ENCODE results near the gene NRBP1. TPM values are rescaled to one million over a fixed set of nuclear protein-coding genes. Genes with fewer than 3 reads are reported as not detected.

NRBP1 gene
- total RNA-seq, 2 experiments from 2014 or later = 27.9 to 46.0 TPM

GRCh38 chr2:27489118-27489497 is 60.7 kb downstream of the NRBP1 start:
- TF ChIP-seq CTCF (conservative IDR thresholded peaks at IDR 0.05; ENCODE audit: low read length) = peak; percentile 45
- TF ChIP-seq EZH2phosphoT487 (IDR thresholded peaks at IDR 0.05; ENCODE audit: borderline replicate concordance, low read depth, low read length) = no peak
- DNase-seq (ENCODE audit: low spot score) = peak; percentile 50
- peak overlapping the region; percentile 72 for H3K4me3 ChIP-seq (ENCODE audit: low read depth, low read length, poor library complexity, severe bottlenecking)
- H3K9me2 ChIP-seq (ENCODE audit: insufficient read depth, low read length) = no peaks in the 10 kb centered on the region
- H3K36me3 ChIP-seq (ENCODE audit: insufficient read depth, low read length) = no peaks in the 10 kb centered on the region
- H4K20me1 ChIP-seq (ENCODE audit: insufficient read depth, low read length) = no peaks in the 10 kb centered on the region
- POLR2A ChIA-PET = interaction anchor here (0.7 to 1.2 kb wide), 2 partner anchors 9 to 32 kb away, joined by 3 read pairs; no protein-coding TSS in a partner anchor
- H3K9me3 ChIP-seq (ENCODE audit: low read length) = no peaks in the 10 kb centered on the region
- H3K27ac ChIP-seq (ENCODE audit: low read depth, low read length, poor library complexity, severe bottlenecking) = no peak overlapping the region
- no TSS peak for BruUV-seq (replicated peaks)
- peak overlapping the region; percentile 70 for H2AFZ ChIP-seq (ENCODE audit: low read length)
- intact Hi-C loops (cut with micrococcal nuclease; ENCODE audit: unreplicated experiment) = no loop called here
- CTCF ChIA-PET (ENCODE audit: unreplicated experiment) = no interaction called here
- H3K79me2 ChIP-seq (ENCODE audit: insufficient read depth, low read depth, low read length) = no peaks in the 10 kb centered on the region
- peak overlapping the region; percentile 81 for H3K4me2 ChIP-seq (ENCODE audit: low read length)
- peaks cover 20% of the 10 kb centered on the region for H3K4me1 ChIP-seq (ENCODE audit: insufficient read depth, low read length, poor library complexity, severe bottlenecking)

GRCh38 chr2:27489498-27490397 is 61.3 kb downstream of the NRBP1 start, which contains the start of gene IFT172:
Gene IFT172 (minus strand): TSS chr2:27489743. CDS start chr2:27489653, 90 bp downstream.
- no TSS peak for BruUV-seq (replicated peaks)
- DNase-seq (ENCODE audit: low spot score) = peak; percentile 100
- intact Hi-C loops (cut with micrococcal nuclease; ENCODE audit: unreplicated experiment) = no loop called here
- Histone ChIP-seq H2AFZ (ENCODE audit: low read length) (peak within 1 kb of the TSS; percentile 96), H3K4me3 (ENCODE audit: low read depth, low read length, poor library complexity, severe bottlenecking) (peak within 1 kb of the TSS; percentile 72), H3K9me2 (ENCODE audit: insufficient read depth, low read length) (no peaks in the 10 kb centered on the region), H3K4me1 (ENCODE audit: insufficient read depth, low read length, poor library complexity, severe bottlenecking) (peaks cover 20% of the 10 kb centered on the region), H3K79me2 (ENCODE audit: insufficient read depth, low read depth, low read length) (no peaks in the 10 kb centered on the region), H3K9me3 (ENCODE audit: low read length) (no peaks in the 10 kb centered on the region), H3K36me3 (ENCODE audit: insufficient read depth, low read length) (no peaks in the 10 kb centered on the region), H3K27ac (ENCODE audit: low read depth, low read length, poor library complexity, severe bottlenecking) (no peak within 1 kb of the TSS), H3K4me2 (ENCODE audit: low read length) (peak within 1 kb of the TSS; percentile 81), H4K20me1 (ENCODE audit: insufficient read depth, low read length) (no peaks in the 10 kb centered on the region)
- no peak for TF ChIP-seq EZH2phosphoT487 (IDR thresholded peaks at IDR 0.05; ENCODE audit: borderline replicate concordance, low read depth, low read length)
- TF ChIP-seq CTCF (conservative IDR thresholded peaks at IDR 0.05; ENCODE audit: low read length) = no peak
- ChIA-PET POLR2A (interaction anchor here (1.2 kb wide), 1 partner anchor 10 kb away, joined by 3 read pairs; no protein-coding TSS in a partner anchor), CTCF (ENCODE audit: unreplicated experiment) (no interaction called here)

Small RNA genes within 50 kb of the gene (small RNA-seq; reads per million reads assigned to genes)
- not detected for gene RNU6-986P

Other genes with a start within 250 kb of the NRBP1 start
- gene ATRAID, start 216.6 kb upstream of the NRBP1 start, total RNA-seq (2014; rRNA removed; shearing (Covaris generic)) = 75.4 and 93.3 TPM in 2 replicates
- gene ATRAID, start 216.6 kb upstream of the NRBP1 start, total RNA-seq (2022) = 92.7 and 92.8 TPM in 2 replicates
- 50.1 and 55.5 TPM in 2 replicates for gene SLC5A6, start 216.4 kb upstream of the NRBP1 start, total RNA-seq (2014; rRNA removed; shearing (Covaris generic))
- gene SLC5A6, start 216.4 kb upstream of the NRBP1 start, total RNA-seq (2022) = 47.9 and 60.1 TPM in 2 replicates
- gene CAD, start 211.3 kb upstream of the NRBP1 start, total RNA-seq (2014; rRNA removed; shearing (Covaris generic)) = 118 and 132 TPM in 2 replicates
- 166 and 173 TPM in 2 replicates for gene CAD, start 211.3 kb upstream of the NRBP1 start, total RNA-seq (2022)
- gene SLC30A3, start 165.6 kb upstream of the NRBP1 start, total RNA-seq (2014; rRNA removed; shearing (Covaris generic)) = 14.0 and 23.3 TPM in 2 replicates
- gene SLC30A3, start 165.6 kb upstream of the NRBP1 start, total RNA-seq (2022) = 61.0 and 71.6 TPM in 2 replicates
- gene DNAJC5G, start 153.2 kb upstream of the NRBP1 start, total RNA-seq (2014; rRNA removed; shearing (Covaris generic)) = 2.7 and 4.7 TPM in 2 replicates
- gene DNAJC5G, start 153.2 kb upstream of the NRBP1 start, total RNA-seq (2022) = 18.1 and 18.2 TPM in 2 replicates
- gene TRIM54, start 146.2 kb upstream of the NRBP1 start, total RNA-seq (2014; rRNA removed; shearing (Covaris generic)) = 2.1 and 6.4 TPM in 2 replicates
- 13.6 and 18.8 TPM in 2 replicates for gene TRIM54, start 146.2 kb upstream of the NRBP1 start, total RNA-seq (2022)
- 5.9 and 6.4 TPM in 2 replicates for gene UCN, start 120.2 kb upstream of the NRBP1 start, total RNA-seq (2014; rRNA removed; shearing (Covaris generic))
- 7.2 and 8.5 TPM in 2 replicates for gene UCN, start 120.2 kb upstream of the NRBP1 start, total RNA-seq (2022)
- gene MPV17, start 105.5 kb upstream of the NRBP1 start, total RNA-seq (2014; rRNA removed; shearing (Covaris generic)) = 54.1 and 63.9 TPM in 2 replicates
- gene MPV17, start 105.5 kb upstream of the NRBP1 start, total RNA-seq (2022) = 98.0 and 109 TPM in 2 replicates
- 54.2 and 56.9 TPM in 2 replicates for gene GTF3C2, start 71.9 kb upstream of the NRBP1 start, total RNA-seq (2014; rRNA removed; shearing (Covaris generic))
- gene GTF3C2, start 71.9 kb upstream of the NRBP1 start, total RNA-seq (2022) = 70.3 and 77.7 TPM in 2 replicates
- 23.9 and 27.0 TPM in 2 replicates for gene EIF2B4, start 58.3 kb upstream of the NRBP1 start, total RNA-seq (2014; rRNA removed; shearing (Covaris generic))
- gene EIF2B4, start 58.3 kb upstream of the NRBP1 start, total RNA-seq (2022) = 32.9 and 33.1 TPM in 2 replicates
- gene SNX17, start 58.0 kb upstream of the NRBP1 start, total RNA-seq (2014; rRNA removed; shearing (Covaris generic)) = 63.1 and 66.0 TPM in 2 replicates
- gene SNX17, start 58.0 kb upstream of the NRBP1 start, total RNA-seq (2022) = 86.8 and 97.4 TPM in 2 replicates
- gene ZNF513, start 47.9 kb upstream of the NRBP1 start, total RNA-seq (2014; rRNA removed; shearing (Covaris generic)) = 9.0 and 10.0 TPM in 2 replicates
- gene ZNF513, start 47.9 kb upstream of the NRBP1 start, total RNA-seq (2022) = 9.7 and 10.9 TPM in 2 replicates
- gene PPM1G, start 19.0 kb upstream of the NRBP1 start, total RNA-seq (2014; rRNA removed; shearing (Covaris generic)) = 101 and 113 TPM in 2 replicates
- 138 and 147 TPM in 2 replicates for gene PPM1G, start 19.0 kb upstream of the NRBP1 start, total RNA-seq (2022)
- gene KRTCAP3, start 13.8 kb downstream of the NRBP1 start, total RNA-seq (2014; rRNA removed; shearing (Covaris generic)) = 1.9 and 10.9 TPM in 2 replicates
- 6.9 and 8.3 TPM in 2 replicates for gene KRTCAP3, start 13.8 kb downstream of the NRBP1 start, total RNA-seq (2022)
- gene IFT172, start 61.1 kb downstream of the NRBP1 start, total RNA-seq (2014; rRNA removed; shearing (Covaris generic)) = 20.4 and 26.8 TPM in 2 replicates
- 13.7 and 13.9 TPM in 2 replicates for gene IFT172, start 61.1 kb downstream of the NRBP1 start, total RNA-seq (2022)
- gene FNDC4, start 66.6 kb downstream of the NRBP1 start, total RNA-seq (2014; rRNA removed; shearing (Covaris generic)) = not detected in 2 replicates
- not detected in 2 replicates for gene FNDC4, start 66.6 kb downstream of the NRBP1 start, total RNA-seq (2022)
- gene GCKR, start 68.2 kb downstream of the NRBP1 start, total RNA-seq (2014; rRNA removed; shearing (Covaris generic)) = not detected in 2 replicates
- gene GCKR, start 68.2 kb downstream of the NRBP1 start, total RNA-seq (2022) = not detected in 2 replicates
- gene ZNF512, start 154.4 kb downstream of the NRBP1 start, total RNA-seq (2014; rRNA removed; shearing (Covaris generic)) = 40.7 and 54.0 TPM in 2 replicates
- 51.1 and 57.8 TPM in 2 replicates for gene ZNF512, start 154.4 kb downstream of the NRBP1 start, total RNA-seq (2022)
- 5.1 and 9.2 TPM in 2 replicates for gene CCDC121, start 200.4 kb downstream of the NRBP1 start, total RNA-seq (2014; rRNA removed; shearing (Covaris generic))
- gene CCDC121, start 200.4 kb downstream of the NRBP1 start, total RNA-seq (2022) = 4.7 and 7.7 TPM in 2 replicates
- gene GPN1, start 200.4 kb downstream of the NRBP1 start, total RNA-seq (2014; rRNA removed; shearing (Covaris generic)) = 29.5 and 31.1 TPM in 2 replicates
- 36.6 and 42.2 TPM in 2 replicates for gene GPN1, start 200.4 kb downstream of the NRBP1 start, total RNA-seq (2022)
- gene SUPT7L, start 235.0 kb downstream of the NRBP1 start, total RNA-seq (2014; rRNA removed; shearing (Covaris generic)) = 32.3 and 33.6 TPM in 2 replicates
- gene SUPT7L, start 235.0 kb downstream of the NRBP1 start, total RNA-seq (2022) = 33.0 and 35.8 TPM in 2 replicates
- gene SLC4A1AP, start 235.3 kb downstream of the NRBP1 start, total RNA-seq (2014; rRNA removed; shearing (Covaris generic)) = 26.2 and 36.7 TPM in 2 replicates
- 26.7 and 27.9 TPM in 2 replicates for gene SLC4A1AP, start 235.3 kb downstream of the NRBP1 start, total RNA-seq (2022)